ENCODE measurements around the gene KCNE3. TPM values are rescaled to one million over a fixed set of nuclear protein-coding genes. Genes with fewer than 3 reads are reported as not detected.

KCNE3 gene, protein sequence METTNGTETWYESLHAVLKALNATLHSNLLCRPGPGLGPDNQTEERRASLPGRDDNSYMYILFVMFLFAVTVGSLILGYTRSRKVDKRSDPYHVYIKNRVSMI
- total RNA-seq = 20.9 TPM
- long read RNA-seq, transcript KCNE3-202 (2 exons, 935 nt) = major isoform, 7 of 14 reads
- long read RNA-seq, partial matches to known transcripts = 0 of 14 reads
- long read RNA-seq, other reads (novel, unspliced or antisense) = 4 of 14 reads

DNA sequence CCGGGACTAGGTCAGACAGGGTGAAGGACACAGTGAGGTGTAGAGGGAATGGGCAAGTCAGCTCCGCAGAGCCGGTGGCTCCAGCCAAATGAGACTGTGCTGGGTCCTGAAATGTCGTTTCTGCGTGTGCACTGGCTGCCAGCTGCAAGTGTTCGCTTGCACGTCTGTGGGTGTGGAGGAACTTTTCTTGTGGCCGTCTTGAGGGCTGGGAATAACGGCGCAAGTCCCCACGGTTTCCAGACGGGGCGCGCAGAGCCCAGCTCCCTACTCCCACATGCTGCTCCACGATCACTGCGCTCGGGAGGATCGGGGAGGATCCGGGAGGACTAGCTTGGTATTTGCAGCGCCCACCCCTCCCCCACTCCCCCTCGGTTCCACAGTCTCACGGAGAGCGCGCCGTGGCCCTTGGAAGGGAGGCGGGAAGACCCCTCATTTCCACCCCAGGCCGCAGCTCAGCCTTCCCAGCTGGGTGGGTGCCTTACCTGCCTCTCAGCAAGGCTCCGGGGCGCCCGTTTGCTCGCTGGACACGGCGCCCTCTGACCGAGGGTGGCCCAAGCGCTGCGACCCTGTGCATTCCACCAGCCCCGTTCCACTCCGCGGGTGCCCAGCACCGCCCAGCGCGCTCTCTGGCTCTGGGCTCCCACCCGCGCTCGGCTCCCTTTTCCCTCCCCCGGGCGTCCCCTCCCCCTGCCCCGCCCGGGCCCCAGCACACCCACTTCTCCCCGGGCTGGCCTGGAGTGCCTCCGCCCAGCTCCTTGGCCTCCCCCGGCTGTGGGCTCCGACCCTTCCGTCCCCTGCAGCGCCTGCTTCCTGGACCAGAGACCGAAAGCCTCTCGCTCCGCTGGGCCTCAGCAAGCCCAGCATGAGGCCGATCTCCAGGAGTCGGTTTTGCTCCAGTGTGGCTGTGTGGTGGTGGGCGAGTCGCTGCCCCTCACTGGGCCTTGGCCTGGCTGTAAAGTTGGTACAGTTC, at the start of gene KCNE3:
KCNE3 (minus strand) TSS at position 634 of the 970 bp plus-strand sequence. CDS start 9,986 bp downstream, outside the sequence.
- TF ChIP-seq, protein P1, sequence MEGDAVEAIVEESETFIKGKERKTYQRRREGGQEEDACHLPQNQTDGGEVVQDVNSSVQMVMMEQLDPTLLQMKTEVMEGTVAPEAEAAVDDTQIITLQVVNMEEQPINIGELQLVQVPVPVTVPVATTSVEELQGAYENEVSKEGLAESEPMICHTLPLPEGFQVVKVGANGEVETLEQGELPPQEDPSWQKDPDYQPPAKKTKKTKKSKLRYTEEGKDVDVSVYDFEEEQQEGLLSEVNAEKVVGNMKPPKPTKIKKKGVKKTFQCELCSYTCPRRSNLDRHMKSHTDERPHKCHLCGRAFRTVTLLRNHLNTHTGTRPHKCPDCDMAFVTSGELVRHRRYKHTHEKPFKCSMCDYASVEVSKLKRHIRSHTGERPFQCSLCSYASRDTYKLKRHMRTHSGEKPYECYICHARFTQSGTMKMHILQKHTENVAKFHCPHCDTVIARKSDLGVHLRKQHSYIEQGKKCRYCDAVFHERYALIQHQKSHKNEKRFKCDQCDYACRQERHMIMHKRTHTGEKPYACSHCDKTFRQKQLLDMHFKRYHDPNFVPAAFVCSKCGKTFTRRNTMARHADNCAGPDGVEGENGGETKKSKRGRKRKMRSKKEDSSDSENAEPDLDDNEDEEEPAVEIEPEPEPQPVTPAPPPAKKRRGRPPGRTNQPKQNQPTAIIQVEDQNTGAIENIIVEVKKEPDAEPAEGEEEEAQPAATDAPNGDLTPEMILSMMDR (IDR thresholded peaks at IDR 0.05) = no peak
- Histone ChIP-seq H3K27me3 (no peaks in the 10 kb centered on the region), H3K36me3 (no peaks in the 10 kb centered on the region), H3K9me3 (no peaks in the 10 kb centered on the region), H3K27ac (peak within 1 kb of the TSS; percentile 69), H3K4me3 (peak within 1 kb of the TSS; percentile 56), H3K4me1 (peaks cover 28% of the 10 kb centered on the region)
- DNase-seq (peak; percentile 81), ATAC-seq (peak; percentile 88)
- intact Hi-C loops (cut with DNase I) = no loop called here

- peak; percentile 36 for ATAC-seq
Measured at GRCh38 chr11:74507582-74507981, 40.2 kb upstream of the KCNE3 start.

GRCh38 chr11:74506823-74507222, 39.5 kb upstream of the KCNE3 start:
- no peaks in the 10 kb centered on the region for H3K36me3 ChIP-seq
- TF ChIP-seq, protein P1 (IDR thresholded peaks at IDR 0.05) = no peak
- H3K27me3 ChIP-seq = no peaks in the 10 kb centered on the region
- no peaks in the 10 kb centered on the region for H3K9me3 ChIP-seq
- H3K4me1 ChIP-seq = no peaks in the 10 kb centered on the region
- no peak overlapping the region for H3K27ac ChIP-seq
- intact Hi-C loops (cut with DNase I) = no loop called here
- DNase-seq (no peak), ATAC-seq (no peak)
- H3K4me3 ChIP-seq = no peak overlapping the region

More at GRCh38 chr11:74507582-74507981, 40.2 kb upstream of the KCNE3 start:
- intact Hi-C loops (cut with DNase I) = no loop called here
- Histone ChIP-seq H3K4me1 (no peaks in the 10 kb centered on the region), H3K36me3 (no peaks in the 10 kb centered on the region), H3K9me3 (no peaks in the 10 kb centered on the region), H3K27me3 (no peaks in the 10 kb centered on the region), H3K27ac (no peak overlapping the region), H3K4me3 (no peak overlapping the region)
- DNase-seq = no peak
- TF ChIP-seq, protein P1 (IDR thresholded peaks at IDR 0.05) = no peak

DNA sequence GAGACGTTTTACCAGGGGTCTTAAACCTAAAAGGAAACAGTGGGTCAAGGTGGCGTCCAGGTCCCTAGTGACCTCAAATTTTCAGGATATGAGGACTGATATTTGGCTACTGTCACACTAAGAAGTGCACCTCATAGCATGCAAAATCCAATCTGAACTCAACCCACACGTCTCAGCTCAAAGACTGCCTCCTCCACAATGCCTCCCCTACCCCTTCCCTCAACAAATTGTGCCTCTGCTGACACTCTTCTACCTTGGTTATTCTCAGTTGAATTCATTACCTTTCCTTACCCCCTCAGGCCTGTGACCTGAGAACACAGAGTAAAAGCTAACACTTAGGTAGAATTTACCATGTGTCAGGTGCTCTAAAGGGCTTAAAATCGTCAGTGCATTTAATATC, 38.6 kb upstream of the KCNE3 start:
- Histone ChIP-seq H3K27ac (no peak overlapping the region), H3K27me3 (no peaks in the 10 kb centered on the region), H3K4me3 (no peak overlapping the region), H3K4me1 (no peaks in the 10 kb centered on the region), H3K36me3 (no peaks in the 10 kb centered on the region), H3K9me3 (no peaks in the 10 kb centered on the region)
- TF ChIP-seq, protein P1 (IDR thresholded peaks at IDR 0.05) = no peak
- DNase-seq (no peak), ATAC-seq (no peak)
- intact Hi-C loops (cut with DNase I) = no loop called here

GRCh38 chr11:74504100-74504691, 36.8 kb upstream of the KCNE3 start:
- Histone ChIP-seq H3K9me3 (no peaks in the 10 kb centered on the region), H3K27ac (no peak overlapping the region), H3K27me3 (no peaks in the 10 kb centered on the region), H3K4me3 (no peak overlapping the region), H3K4me1 (no peaks in the 10 kb centered on the region), H3K36me3 (no peaks in the 10 kb centered on the region)
- intact Hi-C loops (cut with DNase I) = no loop called here
- TF ChIP-seq, protein P1 (IDR thresholded peaks at IDR 0.05) = no peak
- ATAC-seq (no peak), DNase-seq (no peak)

Measured in upper lobe of right lung (tissue), 1 donor.